ENCODE data around the gene IFFO2. TPM values are rescaled to one million over a fixed set of nuclear protein-coding genes. Genes with fewer than 3 reads are reported as not detected.
"Not testable (repeated sequence)": the region's sequence is repeated elsewhere in the genome, so short reads cannot be mapped to it uniquely, and the experiment has no call there.

Gene IFFO2
- total RNA-seq, 2 donors from 2014 or later = 5.4 to 14.7 TPM

- ATAC-seq (no peak), DNase-seq (no peak)
- intact Hi-C loops (cut with DNase I, micrococcal nuclease) = loop anchor here in 1 of 2 donors (10.0 kb wide), 1 partner anchor 277 kb away; no protein-coding TSS in a partner anchor
These were observed 84.3 kb downstream of the IFFO2 start for GRCh38 chr1:18872071-18872611.

GRCh38 chr1:18871401-18872070 is 84.9 kb downstream of the IFFO2 start:
- DNase-seq (no peak), ATAC-seq (no peak)
- intact Hi-C loops (cut with DNase I, micrococcal nuclease) = loop anchor here in 1 of 2 donors (10.0 kb wide), 1 partner anchor 277 kb away; no protein-coding TSS in a partner anchor

GRCh38 chr1:18870957-18871356 is 85.5 kb downstream of the IFFO2 start:
- intact Hi-C loops (cut with DNase I, micrococcal nuclease) = loop anchor here in 1 of 2 donors (10.0 kb wide), 1 partner anchor 276 kb away; no protein-coding TSS in a partner anchor
- ATAC-seq (no peak), DNase-seq (no peak)

GRCh38 chr1:18870595-18870865 is 85.9 kb downstream of the IFFO2 start:
- ATAC-seq, DNase-seq: not testable (repeated sequence)
- intact Hi-C loops (cut with DNase I, micrococcal nuclease) = loop anchor here in 1 of 2 donors (10.0 kb wide), 1 partner anchor 276 kb away; no protein-coding TSS in a partner anchor

- intact Hi-C loops (cut with DNase I, micrococcal nuclease) = loop anchor here in 1 of 2 donors (10.0 kb wide), 1 partner anchor 275 kb away; no protein-coding TSS in a partner anchor
- DNase-seq = no peak
- no peak for ATAC-seq
These were observed 86.5 kb downstream of the IFFO2 start for GRCh38 chr1:18869847-18870594.

GRCh38 chr1:18868801-18869424 is 87.6 kb downstream of the IFFO2 start:
- DNase-seq = no peak
- no peak for ATAC-seq
- intact Hi-C loops (cut with DNase I, micrococcal nuclease) = no loop called here

DNA sequence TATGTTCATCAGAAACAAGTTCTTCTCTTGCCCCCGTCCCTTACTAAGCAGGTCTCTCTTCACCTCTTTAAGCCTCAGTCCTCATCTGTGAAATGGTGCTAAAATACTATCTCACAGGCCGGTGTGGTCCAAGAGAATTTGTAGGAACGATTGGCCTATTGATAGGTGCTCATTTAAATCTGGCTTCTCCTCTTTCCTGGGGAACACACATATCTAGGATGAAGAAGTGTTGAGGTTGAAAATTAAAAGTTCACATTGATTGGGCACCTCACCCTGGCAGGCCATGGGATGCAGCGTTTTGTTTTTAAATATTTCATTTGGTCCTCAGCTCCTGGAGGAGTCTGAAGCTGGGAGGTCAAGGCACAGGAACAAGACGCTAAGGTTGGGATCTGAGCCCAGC is 88.1 kb downstream of the IFFO2 start:
- intact Hi-C loops (cut with DNase I, micrococcal nuclease) = no loop called here
- no peak for ATAC-seq

DNA sequence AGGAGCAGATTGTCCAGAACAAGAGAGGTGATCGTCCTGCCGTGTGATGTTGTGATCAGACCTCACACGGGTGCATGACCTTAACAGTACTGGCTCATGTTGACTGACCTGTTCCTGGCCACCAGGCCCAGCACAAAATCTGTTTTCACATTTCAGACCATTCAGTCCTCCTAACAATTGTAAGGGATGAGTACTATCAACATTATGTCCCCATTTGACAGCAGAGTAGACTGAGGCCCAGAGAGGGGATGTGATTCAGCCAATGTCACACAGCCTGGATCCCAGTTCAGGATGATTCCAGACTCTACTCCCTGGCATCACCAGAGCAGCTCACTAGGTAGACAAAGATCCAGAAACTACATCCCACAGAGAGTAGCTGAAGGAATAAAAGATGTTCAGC is 89.6 kb downstream of the IFFO2 start:
- intact Hi-C loops (cut with DNase I, micrococcal nuclease) = no loop called here
- ATAC-seq = no peak
- no peak for DNase-seq

More for the DNA sequence above, 88.1 kb downstream of the IFFO2 start:
- DNase-seq = no peak

- ATAC-seq = no peak
These were observed 90.2 kb downstream of the IFFO2 start for GRCh38 chr1:18866314-18866713.

DNA sequence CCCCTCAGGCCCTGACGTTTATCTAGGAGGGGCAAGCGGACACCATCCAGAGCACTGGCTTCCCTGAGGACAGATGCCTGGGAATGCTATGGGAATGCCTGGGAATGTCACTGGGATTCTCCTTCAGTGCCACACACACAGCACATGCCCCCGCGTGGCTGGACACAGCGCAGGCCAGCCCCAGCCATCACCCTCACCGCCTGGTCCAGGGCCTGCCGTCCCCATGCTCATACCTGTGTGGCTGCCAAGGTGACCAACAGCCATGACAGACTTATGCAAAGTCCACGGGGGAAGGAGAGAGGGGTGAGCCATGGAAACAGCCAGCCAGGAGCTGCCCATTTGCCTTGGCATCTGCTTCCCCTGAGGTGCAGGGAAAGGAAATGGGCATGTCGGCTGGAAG is 91.3 kb downstream of the IFFO2 start:
- ATAC-seq (no peak), DNase-seq (no peak)
- intact Hi-C loops (cut with DNase I, micrococcal nuclease) = no loop called here

More at GRCh38 chr1:18866314-18866713, 90.2 kb downstream of the IFFO2 start:
- no peak for DNase-seq
- intact Hi-C loops (cut with DNase I, micrococcal nuclease) = no loop called here

DNA sequence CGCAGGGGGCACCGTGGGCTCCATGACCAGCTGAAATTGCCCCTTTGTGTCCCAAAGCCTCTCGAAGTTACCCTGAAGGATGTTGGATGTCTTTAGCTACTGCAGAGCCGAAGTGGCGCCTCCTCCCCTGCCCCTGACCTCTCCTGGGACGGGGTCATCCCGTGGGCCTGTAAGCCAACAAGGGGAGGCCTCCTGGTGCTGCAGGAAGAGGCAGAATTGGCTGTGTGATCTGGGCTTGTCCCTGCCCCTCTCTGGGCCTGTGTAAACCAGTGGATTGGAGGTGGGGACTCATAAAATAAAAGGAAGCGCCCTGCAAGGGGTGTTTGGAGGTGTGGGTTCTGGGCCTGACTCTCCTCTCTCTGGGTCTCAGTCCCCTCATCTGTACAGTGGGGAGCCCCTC is 94.9 kb downstream of the IFFO2 start:
- DNase-seq (no peak), ATAC-seq (no peak)
- intact Hi-C loops (cut with DNase I, micrococcal nuclease) = no loop called here

DNA sequence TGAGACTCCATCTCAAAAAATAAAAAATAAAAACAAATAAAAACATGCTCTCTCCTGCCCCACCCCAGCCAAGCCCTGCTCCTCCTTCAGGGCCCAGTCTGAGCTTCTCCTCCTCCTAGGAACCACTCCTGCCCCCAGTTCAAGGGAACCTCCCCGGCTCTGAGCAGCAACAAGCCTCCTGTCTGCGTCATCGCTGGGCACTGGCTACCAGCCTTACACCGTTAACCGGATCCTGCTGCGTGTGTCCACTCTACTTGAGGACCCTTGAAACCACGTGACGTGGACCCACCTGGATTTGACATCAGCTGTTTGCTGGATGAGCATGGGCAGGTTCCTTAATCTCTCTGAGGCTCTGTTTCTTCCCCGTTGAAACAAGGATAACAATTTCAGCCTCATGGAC is 95.4 kb downstream of the IFFO2 start:
- intact Hi-C loops (cut with DNase I, micrococcal nuclease) = no loop called here
- DNase-seq = no peak
- ATAC-seq = no peak

DNA sequence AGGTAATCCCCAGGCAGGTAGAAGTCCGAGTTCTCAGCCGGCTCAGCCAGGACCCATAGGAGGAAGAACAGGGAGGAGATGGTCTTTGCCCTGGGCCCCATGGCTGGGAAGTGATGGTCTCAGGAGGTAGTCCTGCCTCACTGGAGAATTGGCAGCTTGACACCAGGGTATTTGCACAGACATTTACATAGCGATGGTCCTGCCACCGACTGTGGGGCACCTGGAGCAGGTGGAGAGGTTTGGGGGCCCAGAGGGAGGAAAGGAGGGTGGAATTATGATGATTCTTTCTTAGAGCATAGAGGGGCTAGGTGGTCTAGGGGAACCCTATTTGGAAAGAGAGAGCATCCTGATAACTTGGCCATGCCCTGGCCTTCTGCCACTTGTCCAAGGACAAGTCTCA is 96.9 kb downstream of the IFFO2 start, which contains the start of gene TAS1R2:
Gene TAS1R2, minus strand, starts transcription at position 101 of the 400 bp plus-strand sequence. Its CDS starts 0 bp downstream, at position 101.
- intact Hi-C loops (cut with DNase I, micrococcal nuclease) = no loop called here
- DNase-seq (no peak), ATAC-seq (no peak)

DNA sequence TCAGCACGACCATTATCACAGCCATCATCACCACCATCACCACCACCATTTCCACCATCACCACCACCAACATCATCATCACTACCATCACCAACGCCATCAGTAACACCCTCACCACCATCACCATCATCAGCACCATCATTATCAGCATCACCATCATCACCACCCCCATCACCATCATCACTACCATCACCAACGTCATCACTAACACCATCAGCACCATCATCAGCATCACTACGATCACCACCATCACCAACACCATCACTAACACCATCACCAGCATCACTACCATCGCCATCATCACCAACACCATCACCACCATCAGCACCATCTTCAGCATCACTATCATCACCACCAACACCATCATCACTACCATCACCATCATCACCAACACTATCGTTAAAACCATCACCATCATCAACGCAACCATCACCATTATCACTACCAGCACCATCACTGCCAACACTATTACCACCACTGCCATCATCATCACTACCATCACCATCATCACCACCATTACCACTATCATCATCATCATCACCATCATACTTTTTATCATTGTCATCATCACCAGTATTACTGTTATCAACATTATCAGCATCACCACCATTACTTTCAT is 98.3 kb downstream of the IFFO2 start:
- ATAC-seq = no peak
- intact Hi-C loops (cut with DNase I, micrococcal nuclease) = no loop called here
- DNase-seq = no peak

DNA sequence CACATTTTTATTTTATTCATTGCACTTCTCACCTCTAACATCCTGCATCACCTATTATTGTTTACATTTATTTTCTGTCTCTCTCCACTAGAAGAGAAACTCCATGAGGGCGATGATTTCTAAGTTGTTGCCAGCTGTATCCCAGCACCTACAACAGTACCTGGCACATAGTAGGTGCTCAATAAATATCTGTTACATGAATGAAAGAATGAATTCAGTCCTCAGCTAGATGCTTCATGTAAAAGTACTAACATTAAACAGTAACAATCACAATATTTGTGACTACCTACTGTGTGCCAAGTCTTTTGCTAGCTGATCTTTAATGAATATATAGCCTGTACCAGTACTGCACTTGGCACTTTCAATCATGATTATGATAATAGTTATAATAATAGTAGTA is 100.0 kb downstream of the IFFO2 start:
- ATAC-seq (no peak), DNase-seq (no peak)
- intact Hi-C loops (cut with DNase I, micrococcal nuclease) = no loop called here

GRCh38 chr1:18855573-18855972 is 100.9 kb downstream of the IFFO2 start:
- intact Hi-C loops (cut with DNase I, micrococcal nuclease) = no loop called here
- DNase-seq (no peak), ATAC-seq (no peak)

DNA sequence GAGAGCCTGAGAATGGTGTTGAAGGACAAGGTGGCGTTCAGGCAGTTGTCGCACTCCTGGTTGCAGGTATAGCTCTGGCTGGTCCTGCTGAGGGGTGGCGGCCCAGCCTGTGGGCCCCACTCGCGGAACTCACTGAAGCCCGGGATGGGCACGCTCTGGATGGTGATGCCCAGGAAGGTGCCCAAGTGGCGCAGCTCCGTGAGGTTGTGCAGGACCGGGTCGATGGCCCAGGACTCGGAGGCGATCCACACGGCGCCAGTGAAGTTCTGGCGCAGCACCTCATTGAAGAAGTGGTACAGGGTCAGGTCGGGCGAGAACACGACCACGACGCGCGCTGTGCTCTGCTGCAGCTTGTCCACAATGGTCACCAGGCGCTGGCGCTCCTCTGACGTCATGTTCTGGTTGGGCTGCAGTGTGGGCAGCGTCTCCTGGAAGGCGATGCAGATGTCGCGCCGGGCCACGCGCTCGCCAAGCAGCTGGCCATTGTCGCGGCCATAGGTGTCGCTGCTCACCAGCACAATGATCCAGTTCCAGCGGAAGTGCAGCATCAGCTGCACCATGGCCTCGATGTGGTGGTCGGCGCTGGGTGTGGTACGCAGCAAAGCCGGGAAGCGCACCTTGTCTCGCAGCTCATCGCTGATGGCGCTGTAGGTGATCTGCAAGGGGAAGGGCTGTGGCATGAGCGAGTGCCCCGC is 102.0 kb downstream of the IFFO2 start:
- no peak for ATAC-seq
- intact Hi-C loops (cut with DNase I, micrococcal nuclease) = no loop called here
- no peak for DNase-seq
